Ishikawa (cell line): ENCODE data around the gene SLIT3.

Experiments used
- CEBPB ChIP-seq: IDR thresholded peaks from 2 replicates; pipeline ENCODE4 v1.6.1; 2012
- CREB1 ChIP-seq: IDR thresholded peaks from 2 replicates; pipeline ENCODE4 v1.6.1; 2012; ENCODE audit warnings: low read depth
- EGR1 ChIP-seq: IDR thresholded peaks from 2 replicates; pipeline ENCODE4 v1.6.1; 2012
- EP300 ChIP-seq: IDR thresholded peaks from 2 replicates; pipeline ENCODE4 v1.6.1; 2012; ENCODE audit warnings: borderline replicate concordance
- FOXM1 ChIP-seq: IDR thresholded peaks from 2 replicates; pipeline ENCODE4 v1.6.1; 2012; ENCODE audit warnings: low read depth, borderline replicate concordance
- MAX ChIP-seq: IDR thresholded peaks from 2 replicates; pipeline ENCODE4 v1.6.1; 2012
- NFIC ChIP-seq: IDR thresholded peaks from 2 replicates; pipeline ENCODE4 v1.6.1; 2012
- RAD21 ChIP-seq: IDR thresholded peaks from 2 replicates; pipeline ENCODE4 v1.6.1; 2012; ENCODE audit warnings: low read depth
- REST ChIP-seq: IDR thresholded peaks from 2 replicates; pipeline ENCODE4 v1.6.1; 2012; ENCODE audit warnings: low read depth, mild to moderate bottlenecking
- TAF1 ChIP-seq: IDR thresholded peaks from 2 replicates; pipeline ENCODE4 v1.6.1; 2012; ENCODE audit warnings: low read depth, mild to moderate bottlenecking
- TCF12 ChIP-seq: IDR thresholded peaks from 2 replicates; pipeline ENCODE4 v1.6.1; 2012; ENCODE audit warnings: low read depth
- TEAD4 ChIP-seq: IDR thresholded peaks from 2 replicates; pipeline ENCODE4 v1.6.1; 2012
- USF1 ChIP-seq: IDR thresholded peaks from 2 replicates; pipeline ENCODE4 v1.6.1; 2012
- YY1 ChIP-seq: IDR thresholded peaks from 2 replicates; pipeline ENCODE4 v1.6.1; 2012; ENCODE audit warnings: low read depth
- ZBTB7A ChIP-seq: IDR thresholded peaks from 2 replicates; pipeline ENCODE4 v1.6.1; 2012; ENCODE audit warnings: low read depth

The SLIT3 gene

GRCh38 chr5:168680395-168680794, 620.5 kb downstream of the SLIT3 start:
- TF ChIP-seq TAF1 (no peak), TEAD4 (no peak), FOXM1 (no peak)

GRCh38 chr5:168679515-168679920, 621.4 kb downstream of the SLIT3 start:
- TF ChIP-seq RAD21 (peak; percentile 88), TAF1 (no peak)

- TF ChIP-seq ZBTB7A (no peak), CEBPB (no peak), MAX (no peak), TEAD4 (no peak), REST (no peak), USF1 (no peak), CREB1 (no peak), NFIC (no peak), RAD21 (no peak), YY1 (no peak)
These were observed 624.4 kb downstream of the SLIT3 start for GRCh38 chr5:168676501-168676900.

- TF ChIP-seq NFIC (no peak), TCF12 (no peak), EGR1 (no peak), TEAD4 (no peak), CEBPB (no peak), EP300 (no peak), REST (no peak), ZBTB7A (no peak), YY1 (no peak), TAF1 (no peak), FOXM1 (no peak), RAD21 (no peak), MAX (no peak), USF1 (no peak)
These were observed 625.0 kb downstream of the SLIT3 start for GRCh38 chr5:168675883-168676408.

GRCh38 chr5:168674893-168675482, 626.0 kb downstream of the SLIT3 start:
- TF ChIP-seq ZBTB7A (no peak), EP300 (no peak), CREB1 (no peak), TAF1 (no peak), CEBPB (no peak), NFIC (no peak), TEAD4 (no peak), USF1 (no peak), REST (no peak), MAX (no peak)
